Thyroid gland (tissue), 4 donors: ENCODE measurements around the gene PHF21B. TPM values are rescaled to one million over a fixed set of nuclear protein-coding genes. Genes with fewer than 3 reads are reported as not detected.

Source experiments
- DNase-seq, 2 donors: peaks; one replicate each; pipeline ENCODE4 v3.0.0-alpha.2; 2019
- H3K27ac ChIP-seq, 3 donors: fragments of 200-600 bp; sonication (generic); 1 replicate in 2 of 3; 2 replicates in 1 of 3; pipeline ENCODE4 v1.5.1; 2016 to 2019; ENCODE audit warnings: mild to moderate bottlenecking in 1 of 3, moderate library complexity in 1 of 3
- H3K27me3 ChIP-seq: fragments of 200-600 bp; sonication (generic); one replicate; pipeline ENCODE4 v1.5.1; 2019
- H3K36me3 ChIP-seq, 2 donors: fragments of 200-600 bp; sonication (generic); one replicate each; pipeline ENCODE4 v1.5.1; 2016 to 2019
- H3K4me1 ChIP-seq, 2 donors: fragments of 200-600 bp; sonication (generic); one replicate each; pipeline ENCODE4 v1.5.1; 2017 to 2019
- H3K4me3 ChIP-seq, 3 donors: fragments of 200-600 bp; sonication (generic); replicated peaks in 1 of 3; 1 replicate in 2 of 3; 2 replicates in 1 of 3; pipeline ENCODE4 v1.5.1; 2016; ENCODE audit warnings: mild to moderate bottlenecking in 1 of 3
- H3K9me3 ChIP-seq: fragments of 200-600 bp; sonication (generic); one replicate; pipeline ENCODE4 v1.5.1; 2017
- POLR2A ChIP-seq, 2 donors: fragments of 450-650 bp; IDR thresholded peaks; one replicate each; pipeline ENCODE4 v1.6.1; 2017; ENCODE audit warnings: antibody characterized with exemption in 2 of 2, mild to moderate bottlenecking in 2 of 2, moderate library complexity in 1 of 2
- WGBS, 2 donors: methylation state at CpG; one replicate each; pipeline ENCODE4 v1.1.5; 2017; 5-methylcytosine and 5-hydroxymethylcytosine counted together
- intact Hi-C: fragments of 100-400 bp; cut with DNase I; formaldehyde crosslinking; loops from one replicate; pipeline ENCODE4 v1.15.1; 2023
- total RNA-seq, 4 donors: library from RNA; depleted of rRNA; stranded (reverse); fragments of >200 nt; gene quantifications; one replicate each; pipeline ENCODE4 v1.2.3, GENCODE V29; 2016
- TF ChIP-seq, protein P1 (sequence below), 6 experiments: fragments of 200-600 bp in 3 of 6; fragments of 450-650 bp in 3 of 6; sonication (generic) in 3 of 6; IDR thresholded peaks; one replicate each; pipeline ENCODE4 v1.5.1; 2016 to 2019; ENCODE audit warnings: antibody characterized with exemption in 6 of 6, mild to moderate bottlenecking in 2 of 6, inconsistent platforms in 1 of 6, moderate library complexity in 1 of 6

The PHF21B gene
- total RNA-seq, 4 donors from 2014 or later: 0.33 to 8.9 (median 2.2) TPM

DNA sequence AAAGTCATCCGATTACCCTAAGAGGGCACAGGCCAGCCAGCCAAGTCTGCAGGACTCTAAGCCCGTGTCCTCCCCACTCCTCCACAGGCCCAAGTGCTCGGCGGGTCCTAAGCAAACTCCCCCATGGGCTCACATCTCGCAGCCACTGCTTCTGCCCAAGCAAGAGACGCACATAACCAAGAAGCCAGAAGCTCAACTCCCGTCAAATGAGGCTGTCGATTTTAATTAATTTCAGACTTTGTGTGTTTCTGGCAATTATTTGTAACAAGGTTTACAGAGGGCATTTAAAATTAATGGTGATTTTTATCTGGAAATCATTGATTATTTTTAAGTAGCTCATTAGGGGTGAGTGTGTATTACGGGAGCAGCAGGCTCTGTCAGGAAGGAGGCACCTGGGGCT is 27.4 kb downstream of the PHF21B start:
- no peaks in the 10 kb centered on the region for H3K27me3 ChIP-seq
- intact Hi-C loops: no loop called here
- no peak overlapping the region for H3K27ac ChIP-seq
- no peaks in the 10 kb centered on the region for H3K36me3 ChIP-seq
- TF ChIP-seq, protein P1, sequence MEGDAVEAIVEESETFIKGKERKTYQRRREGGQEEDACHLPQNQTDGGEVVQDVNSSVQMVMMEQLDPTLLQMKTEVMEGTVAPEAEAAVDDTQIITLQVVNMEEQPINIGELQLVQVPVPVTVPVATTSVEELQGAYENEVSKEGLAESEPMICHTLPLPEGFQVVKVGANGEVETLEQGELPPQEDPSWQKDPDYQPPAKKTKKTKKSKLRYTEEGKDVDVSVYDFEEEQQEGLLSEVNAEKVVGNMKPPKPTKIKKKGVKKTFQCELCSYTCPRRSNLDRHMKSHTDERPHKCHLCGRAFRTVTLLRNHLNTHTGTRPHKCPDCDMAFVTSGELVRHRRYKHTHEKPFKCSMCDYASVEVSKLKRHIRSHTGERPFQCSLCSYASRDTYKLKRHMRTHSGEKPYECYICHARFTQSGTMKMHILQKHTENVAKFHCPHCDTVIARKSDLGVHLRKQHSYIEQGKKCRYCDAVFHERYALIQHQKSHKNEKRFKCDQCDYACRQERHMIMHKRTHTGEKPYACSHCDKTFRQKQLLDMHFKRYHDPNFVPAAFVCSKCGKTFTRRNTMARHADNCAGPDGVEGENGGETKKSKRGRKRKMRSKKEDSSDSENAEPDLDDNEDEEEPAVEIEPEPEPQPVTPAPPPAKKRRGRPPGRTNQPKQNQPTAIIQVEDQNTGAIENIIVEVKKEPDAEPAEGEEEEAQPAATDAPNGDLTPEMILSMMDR (IDR thresholded peaks at IDR 0.05): no peak
- TF ChIP-seq POLR2A (IDR thresholded peaks at IDR 0.05): no peak
- 76 to 94% methylated on average over 6 to 9 of the region's 9 CpGs for WGBS, 2 donors
- H3K4me1 ChIP-seq: no peaks in the 10 kb centered on the region
- no peaks in the 10 kb centered on the region for H3K9me3 ChIP-seq
- no peak for DNase-seq
- H3K4me3 ChIP-seq: no peak overlapping the region

DNA sequence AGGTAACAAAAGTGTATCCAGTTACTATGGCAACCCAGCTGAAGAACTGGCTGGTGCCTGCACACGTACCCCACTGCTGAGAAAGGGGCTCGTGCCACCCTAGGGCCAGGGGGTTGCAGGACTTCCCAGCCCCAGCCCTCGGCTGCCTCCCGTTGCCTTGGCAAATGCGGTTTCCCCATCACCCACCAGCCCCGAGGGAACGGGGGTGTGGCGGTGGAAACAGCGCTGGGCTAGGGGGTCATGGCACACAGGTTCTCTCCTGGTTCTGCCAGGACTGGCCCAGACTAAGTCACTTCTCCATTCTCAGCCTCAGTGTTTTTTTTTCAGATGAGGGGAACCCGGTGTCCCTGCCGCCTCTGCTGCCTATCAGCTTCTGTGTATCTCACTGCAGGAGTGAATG is 27.9 kb downstream of the PHF21B start:
- no peak for TF ChIP-seq POLR2A (IDR thresholded peaks at IDR 0.05)
- TF ChIP-seq, protein P1 (IDR thresholded peaks at IDR 0.05): no peak
- no peak for DNase-seq
- H3K27ac ChIP-seq: no peak overlapping the region
- H3K4me1 ChIP-seq: no peaks in the 10 kb centered on the region
- no peak overlapping the region for H3K4me3 ChIP-seq
- intact Hi-C loops: no loop called here
- H3K27me3 ChIP-seq: no peaks in the 10 kb centered on the region
- H3K9me3 ChIP-seq: no peaks in the 10 kb centered on the region
- 80 to 89% methylated on average over 5 to 8 of the region's 11 CpGs for WGBS, 2 donors
- no peaks in the 10 kb centered on the region for H3K36me3 ChIP-seq

DNA sequence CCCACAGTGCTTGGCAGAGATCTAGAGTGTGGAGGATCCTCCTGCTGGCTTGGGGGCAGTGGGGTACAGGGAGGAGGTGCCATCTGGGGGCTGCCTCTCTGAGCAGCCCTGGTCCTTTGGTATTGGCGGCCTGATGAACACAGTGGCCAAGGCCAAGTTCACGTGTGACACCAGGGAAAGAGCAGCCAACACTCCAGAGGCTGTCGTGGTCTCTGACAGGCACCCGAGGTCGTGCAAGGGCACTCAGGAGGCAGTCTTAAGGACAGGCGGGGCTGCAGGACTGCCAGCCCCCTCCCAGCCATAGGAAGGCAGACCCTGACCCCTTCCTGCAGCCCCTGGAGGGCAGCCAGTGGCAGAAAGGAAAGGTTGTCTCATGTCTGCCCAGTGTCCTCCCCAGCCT is 30.7 kb downstream of the PHF21B start:
- DNase-seq: no peak
- no peak overlapping the region for H3K27ac ChIP-seq
- no peaks in the 10 kb centered on the region for H3K36me3 ChIP-seq
- H3K4me1 ChIP-seq: no peaks in the 10 kb centered on the region
- intact Hi-C loops: no loop called here
- no peaks in the 10 kb centered on the region for H3K9me3 ChIP-seq
- no peak for TF ChIP-seq POLR2A (IDR thresholded peaks at IDR 0.05)
- TF ChIP-seq, protein P1 (IDR thresholded peaks at IDR 0.05): no peak
- H3K4me3 ChIP-seq: no peak overlapping the region
- H3K27me3 ChIP-seq: no peaks in the 10 kb centered on the region
- 69% methylated on average over 6 of the region's 6 CpGs; no CpG with 5 or more reads in 1 of the 2 donors for WGBS, 2 donors

DNA sequence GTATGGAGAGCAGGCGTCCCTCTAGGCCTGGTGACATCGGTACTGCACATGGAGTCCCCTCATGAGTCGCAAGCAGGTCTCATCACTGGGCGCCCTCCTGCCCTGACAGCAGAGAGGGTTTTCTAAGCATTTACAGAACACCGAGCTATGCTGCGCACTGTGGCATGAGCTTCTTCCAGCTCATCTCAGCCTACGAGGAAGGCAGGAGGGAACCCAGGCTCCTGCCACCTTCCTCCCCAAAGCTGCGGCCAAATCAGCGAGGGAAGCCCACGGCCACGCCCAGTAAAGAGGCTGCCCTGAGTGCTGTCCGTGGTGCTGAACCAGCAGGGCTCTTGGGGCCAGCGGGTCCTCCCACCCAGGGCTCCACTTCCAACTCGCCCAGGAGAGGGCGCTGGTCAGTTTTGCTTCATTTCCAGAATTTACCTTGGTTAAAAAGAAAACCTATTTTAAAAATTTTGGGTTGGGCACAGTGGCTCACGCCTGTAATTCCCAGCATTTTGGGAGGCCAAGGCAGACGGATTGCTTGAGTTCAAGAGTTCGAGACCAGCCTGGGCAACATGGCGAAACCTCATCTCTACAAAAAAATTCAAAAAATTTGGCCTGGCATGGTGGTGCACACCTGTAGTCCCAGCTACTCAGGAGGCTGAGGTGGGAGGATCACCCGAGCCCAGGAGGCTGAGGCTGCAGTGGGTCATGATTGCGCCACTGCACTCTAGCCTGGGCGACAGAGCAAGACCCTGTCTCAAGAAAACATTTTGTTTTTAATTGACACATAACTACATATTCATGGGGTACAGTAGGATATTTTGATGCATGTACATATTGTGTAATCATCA is 34.2 kb downstream of the PHF21B start:
- H3K4me3 ChIP-seq: no peak overlapping the region
- 30 to 51% methylated on average over 13 to 16 of the region's 22 CpGs for WGBS, 2 donors
- TF ChIP-seq, protein P1 (IDR thresholded peaks at IDR 0.05): peak; percentile 56 to 82 (median 68)
- TF ChIP-seq POLR2A (IDR thresholded peaks at IDR 0.05): no peak
- H3K4me1 ChIP-seq: no peaks in the 10 kb centered on the region
- no peaks in the 10 kb centered on the region for H3K27me3 ChIP-seq
- H3K9me3 ChIP-seq: no peaks in the 10 kb centered on the region
- intact Hi-C loops: no loop called here
- DNase-seq: peak; percentile 90 to 94
- H3K36me3 ChIP-seq: no peaks in the 10 kb centered on the region
- H3K27ac ChIP-seq: no peak overlapping the region

DNA sequence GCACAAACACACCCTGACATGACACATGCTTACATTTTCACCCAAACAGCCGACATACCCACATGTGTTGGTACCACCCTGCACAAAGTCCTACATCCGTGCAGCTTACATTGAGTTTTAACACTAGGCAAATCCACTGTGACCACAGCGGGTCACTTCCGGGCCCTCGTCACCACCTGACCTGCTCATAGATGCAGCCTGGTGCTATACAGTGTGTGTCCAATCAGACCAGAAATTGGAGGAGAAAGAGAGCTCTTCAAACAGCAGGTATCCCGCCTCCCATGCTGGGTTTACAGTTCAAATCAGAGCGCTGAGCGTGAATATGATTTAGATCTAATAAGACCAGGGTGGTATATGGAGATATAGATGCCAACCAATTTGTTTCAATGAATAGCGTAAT is 35.4 kb downstream of the PHF21B start:
- Histone ChIP-seq H3K27me3 (no peaks in the 10 kb centered on the region), H3K27ac (no peak overlapping the region), H3K36me3 (no peaks in the 10 kb centered on the region), H3K4me1 (no peaks in the 10 kb centered on the region), H3K9me3 (no peaks in the 10 kb centered on the region), H3K4me3 (no peak overlapping the region)
- intact Hi-C loops: no loop called here
- no peak for DNase-seq
- WGBS, 2 donors: 89 to 92% methylated on average over 9 of the region's 9 CpGs
- TF ChIP-seq POLR2A (IDR thresholded peaks at IDR 0.05): no peak
- TF ChIP-seq, protein P1 (IDR thresholded peaks at IDR 0.05): no peak
